Activated CD4-positive, CD25-positive, alpha-beta regulatory T cell treated with anti-CD3 and anti-CD28 coated beads, Interleukin-2, amount 50 U/mL, for 16 hours (primary cell): ENCODE measurements around the gene ACSL1.
"Not testable (repeated sequence)": the region's sequence is repeated elsewhere in the genome, so short reads cannot be mapped to it uniquely, and the experiment has no call there.

Source experiments
- DNase-seq: peaks from one replicate; pipeline ENCODE4 v3.0.0-alpha.2; 2020; ENCODE audit warnings: low read depth, low spot score

Gene ACSL1

GRCh38 chr4:184790826-184791225, 34.9 kb downstream of the ACSL1 start:
- DNase-seq = no peak

DNA sequence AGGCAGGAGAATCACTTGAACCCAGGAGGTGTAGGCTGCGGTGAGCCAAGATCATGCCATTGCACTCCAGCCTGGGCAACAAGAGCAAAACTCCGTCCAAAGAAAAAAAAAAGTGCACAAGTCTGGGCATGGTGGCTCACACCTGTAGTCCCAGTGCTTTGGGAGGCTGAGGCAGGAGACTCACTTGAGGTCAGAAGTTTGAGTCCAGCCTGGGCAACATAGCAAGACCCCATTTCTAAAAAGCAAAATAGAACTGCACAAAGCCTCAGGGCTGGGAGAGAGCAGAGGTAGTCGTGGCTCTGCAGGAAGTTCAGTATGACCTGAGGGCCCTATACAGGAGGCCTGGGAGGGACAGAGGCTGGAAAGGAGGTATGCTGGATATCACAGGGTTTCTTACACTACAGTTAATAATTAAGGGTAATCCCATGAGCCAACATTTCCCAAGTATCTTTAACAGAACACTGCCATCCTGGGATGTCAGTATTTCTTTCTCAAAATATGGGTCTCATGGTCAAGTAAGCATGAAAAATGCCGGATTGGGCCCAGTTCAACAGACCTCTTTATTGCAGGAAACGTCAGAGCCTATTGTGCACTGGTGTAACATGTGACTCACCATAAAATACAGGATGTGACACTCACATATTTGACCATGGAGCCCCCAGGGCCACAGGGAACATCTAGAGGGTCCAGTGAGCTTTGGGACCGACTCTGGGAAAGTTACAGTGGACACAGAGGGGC, 37.8 kb downstream of the ACSL1 start:
- no peak for DNase-seq

GRCh38 chr4:184785813-184786212, 40.0 kb downstream of the ACSL1 start:
- DNase-seq = no peak

- no peak for DNase-seq
These were observed 41.0 kb downstream of the ACSL1 start for GRCh38 chr4:184784628-184785257.

DNA sequence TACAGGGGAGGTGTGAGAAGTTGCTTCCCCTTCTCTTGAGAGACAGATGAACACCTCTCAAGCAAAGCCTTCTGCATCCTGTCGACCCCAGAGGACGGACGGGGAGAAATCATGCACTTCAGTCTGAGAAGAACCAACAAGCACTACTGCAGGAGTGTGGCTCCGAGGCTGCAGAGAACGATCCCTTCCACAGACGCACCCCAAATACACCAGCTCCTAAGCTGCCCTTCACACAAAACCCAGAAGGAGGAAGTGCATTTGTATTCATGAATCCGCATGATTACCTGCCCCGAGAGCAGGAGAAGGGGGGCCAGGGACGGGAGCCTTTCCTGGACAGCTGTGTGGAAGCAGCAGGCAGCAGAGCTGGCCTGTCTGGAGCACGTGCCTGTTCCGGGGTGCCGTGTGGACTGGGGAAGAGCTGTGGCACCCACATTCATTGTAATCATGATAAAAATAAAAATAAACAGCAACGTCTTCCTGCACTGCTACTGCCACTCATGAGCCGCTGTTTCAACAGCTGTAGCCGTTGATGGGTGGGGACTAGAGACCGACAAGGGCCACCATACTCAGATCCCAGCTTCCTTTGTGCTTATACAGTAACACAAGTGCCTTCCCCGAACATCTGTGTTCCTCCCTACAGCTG, 42.9 kb downstream of the ACSL1 start:
- no peak for DNase-seq

DNA sequence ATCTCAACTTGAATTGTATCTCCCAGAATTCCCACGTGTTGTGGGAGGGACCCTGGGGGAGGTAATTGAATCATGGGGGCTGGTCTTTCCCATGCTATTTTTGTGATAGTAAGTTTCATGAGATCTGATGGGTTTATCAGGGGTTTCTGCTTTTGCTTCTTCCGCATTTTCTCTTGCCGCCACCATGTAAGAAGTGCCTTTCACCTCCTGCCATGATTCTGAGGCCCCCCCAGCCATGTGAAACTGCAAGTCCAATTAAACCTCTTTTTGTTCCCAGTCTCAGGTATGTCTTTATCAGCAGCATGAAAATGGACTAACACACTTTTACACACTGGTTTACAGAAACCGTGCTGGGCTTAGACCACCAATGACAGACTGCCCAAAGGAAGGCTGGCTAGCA, 46.6 kb downstream of the ACSL1 start:
- DNase-seq = not testable (repeated sequence)

GRCh38 chr4:184778325-184778724, 47.4 kb downstream of the ACSL1 start:
- no peak for DNase-seq

- no peak for DNase-seq
These were observed 48.9 kb downstream of the ACSL1 start for GRCh38 chr4:184776821-184777220.

DNA sequence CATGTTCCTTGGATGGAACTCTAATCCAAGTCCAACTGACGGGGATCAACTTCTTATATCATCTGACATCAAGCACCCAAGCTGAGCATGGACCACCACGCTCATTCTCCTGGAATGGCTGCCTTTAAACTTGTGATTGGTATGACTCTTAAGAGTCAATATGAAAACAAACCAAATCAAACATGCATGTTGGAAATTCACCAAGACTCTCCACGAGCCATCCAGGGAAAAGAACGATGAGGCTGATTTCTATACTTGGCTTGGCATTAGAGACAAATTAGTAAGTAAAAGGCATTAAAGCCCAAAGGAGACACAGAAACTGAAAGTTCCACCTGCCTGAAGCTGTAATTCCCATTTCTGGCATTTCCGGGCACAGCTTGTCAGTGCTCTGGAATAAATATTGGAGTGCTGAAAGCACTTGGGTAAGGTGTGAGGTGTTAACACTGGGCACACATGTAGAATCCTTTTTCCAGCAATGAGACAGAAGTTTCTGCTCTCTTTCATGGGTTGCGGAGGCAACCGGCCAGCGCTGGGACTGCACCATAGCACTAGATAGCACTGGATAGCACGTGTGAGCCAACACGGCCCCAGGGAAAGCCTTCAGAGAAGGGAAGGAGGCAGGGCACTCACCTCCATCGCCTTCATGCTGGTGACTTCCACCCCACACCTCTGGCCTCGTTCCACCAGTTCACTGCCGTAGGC, 49.8 kb downstream of the ACSL1 start:
- no peak for DNase-seq

- no peak for DNase-seq
These were observed 51.6 kb downstream of the ACSL1 start for GRCh38 chr4:184774152-184774551.

DNA sequence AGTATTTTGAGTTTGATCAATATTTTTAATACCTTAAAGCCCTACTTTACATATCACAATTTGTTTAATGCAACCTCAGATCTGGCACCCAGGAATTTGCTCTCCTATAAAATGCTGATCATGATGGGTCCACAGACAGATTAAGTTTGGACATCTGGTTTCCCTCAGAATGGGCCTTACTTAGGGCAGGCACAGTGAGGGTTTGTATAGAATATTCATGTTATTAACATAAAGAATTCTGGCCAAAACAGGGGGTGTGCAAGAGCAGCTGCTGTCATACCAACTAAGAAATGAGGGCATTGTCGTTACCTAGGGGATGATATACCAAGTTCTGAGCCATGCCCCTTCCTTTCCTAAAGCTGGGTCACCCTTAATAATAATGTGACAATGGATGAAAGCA, 54.4 kb downstream of the ACSL1 start:
- no peak for DNase-seq

DNA sequence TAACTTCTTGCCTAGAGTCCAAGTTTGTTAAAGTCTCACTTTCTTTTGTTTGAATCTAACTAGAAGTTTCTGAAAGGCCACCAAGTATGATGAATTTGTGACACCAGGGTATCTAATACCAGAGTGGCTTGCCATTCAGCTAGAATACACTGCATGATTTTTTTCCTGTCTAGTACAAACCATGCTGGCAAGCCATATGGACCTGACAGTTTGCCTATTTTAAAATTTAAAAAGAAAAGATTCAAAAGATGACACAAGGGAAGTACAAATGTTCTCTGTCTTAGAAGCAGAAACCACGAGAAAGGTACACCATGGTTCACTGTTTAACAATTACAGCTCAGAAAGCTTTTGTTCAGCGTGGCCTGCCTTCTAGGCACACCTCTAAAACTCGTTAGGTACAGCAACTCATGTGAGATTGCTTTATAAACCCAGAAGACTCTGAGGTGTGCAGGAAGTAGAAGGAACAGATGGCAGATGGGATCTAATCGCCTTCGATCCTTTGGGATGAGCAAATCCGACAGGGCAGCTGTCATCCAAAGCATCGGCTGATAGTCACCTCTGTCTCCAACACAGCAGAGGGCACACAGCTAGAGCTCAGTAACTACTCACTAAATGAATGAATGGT, 56.5 kb downstream of the ACSL1 start:
- no peak for DNase-seq

- DNase-seq = no peak
These were observed 57.5 kb downstream of the ACSL1 start for GRCh38 chr4:184768296-184768695.

DNA sequence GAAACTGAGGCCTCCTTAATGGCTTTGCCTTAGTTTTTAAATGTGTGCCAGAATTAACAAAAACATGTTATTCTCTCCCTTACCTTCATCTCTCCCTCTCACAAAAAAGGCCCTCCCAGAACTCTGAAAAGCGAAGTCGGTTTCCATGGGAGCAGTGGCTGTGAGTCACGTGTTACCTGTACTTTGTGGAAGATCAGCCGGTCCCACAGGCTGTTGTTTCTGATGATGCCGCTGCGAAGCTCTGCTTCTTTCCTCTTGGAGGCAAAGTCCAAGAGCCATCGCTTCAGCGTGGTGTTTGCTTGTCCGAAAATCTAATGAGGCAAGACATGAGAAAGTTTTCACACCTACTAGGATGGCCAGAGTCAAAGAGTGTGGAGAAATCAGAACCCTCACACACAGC, 59.3 kb downstream of the ACSL1 start:
- DNase-seq = no peak

- DNase-seq = no peak
These were observed 60.1 kb downstream of the ACSL1 start for GRCh38 chr4:184765473-184766340.

GRCh38 chr4:184764601-184765000, 61.2 kb downstream of the ACSL1 start:
- DNase-seq = no peak

DNA sequence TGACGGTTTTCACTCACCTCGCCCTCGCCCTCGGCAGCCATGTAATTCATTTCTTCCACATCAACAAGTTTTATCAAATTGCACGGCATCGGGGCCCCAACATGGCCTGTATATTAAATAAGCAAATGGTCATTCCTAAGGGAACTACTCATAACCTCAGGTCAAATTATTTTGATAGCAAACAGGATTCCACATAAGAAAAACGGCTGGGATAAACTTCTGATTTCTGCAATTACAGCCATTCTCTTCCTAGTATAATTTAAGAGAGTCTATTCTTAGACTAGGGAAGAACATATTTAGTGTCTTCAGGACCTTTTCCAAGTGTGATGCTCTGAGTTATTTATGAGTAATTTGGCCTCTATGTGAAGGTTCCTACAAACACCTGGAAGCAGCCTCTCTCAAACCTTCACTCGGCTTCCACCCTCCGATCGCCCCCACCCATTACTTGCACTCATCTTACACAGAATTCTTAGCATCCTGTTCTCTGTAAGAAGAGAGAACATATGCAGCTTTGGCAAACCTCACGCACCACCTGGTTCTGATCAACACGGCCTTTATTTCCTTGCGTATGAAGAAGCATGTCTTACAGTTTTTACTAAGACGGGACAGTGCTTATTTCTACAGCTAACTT, 62.5 kb downstream of the ACSL1 start:
- DNase-seq = no peak

DNA sequence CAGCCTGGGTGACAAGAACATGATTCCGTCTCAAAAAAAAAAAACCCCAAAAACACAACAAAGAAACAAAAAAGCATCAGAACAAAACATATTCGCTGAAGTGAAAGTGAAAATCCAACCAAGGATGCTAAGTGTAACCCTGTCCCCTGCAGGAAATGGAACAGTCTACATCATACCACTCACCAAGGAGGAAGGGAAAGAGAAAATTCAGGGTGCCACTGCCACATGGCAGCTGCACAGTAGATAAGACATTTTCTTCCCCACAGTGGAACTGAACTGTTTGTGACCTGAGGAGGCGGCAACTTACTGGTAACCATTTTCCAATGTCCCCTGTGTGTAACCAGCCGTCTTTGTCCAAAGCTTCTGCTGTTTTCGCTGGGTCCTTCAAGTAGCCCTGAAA, 63.7 kb downstream of the ACSL1 start:
- DNase-seq = no peak

GRCh38 chr4:184760681-184761080, 65.1 kb downstream of the ACSL1 start:
- no peak for DNase-seq

DNA sequence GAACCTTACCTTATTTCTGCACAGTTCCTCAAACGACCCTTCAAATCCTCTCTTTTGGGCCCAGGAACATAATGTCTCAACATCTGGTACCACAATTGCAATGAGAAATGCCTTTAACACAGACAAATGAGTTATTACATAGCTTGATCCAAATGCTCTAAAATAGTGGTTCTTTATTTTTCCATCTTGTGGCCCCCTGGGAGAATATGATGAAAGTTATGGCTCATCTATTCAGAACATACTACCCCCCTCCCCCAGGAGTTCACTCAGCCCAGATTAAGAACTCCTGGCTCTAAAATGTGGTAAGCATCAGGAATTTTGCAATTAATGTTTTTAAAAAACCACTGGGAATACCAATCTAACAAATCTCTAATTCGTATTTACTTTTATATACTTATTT, 68.0 kb downstream of the ACSL1 start:
- no peak for DNase-seq

GRCh38 chr4:184756399-184756798, 69.4 kb downstream of the ACSL1 start:
- DNase-seq = no peak
